HT-29 (cell line): ENCODE measurements around the gene DPEP3. TPM values are rescaled to one million over a fixed set of nuclear protein-coding genes. Genes with fewer than 3 reads are reported as not detected.
"Not testable (repeated sequence)": the region's sequence is repeated elsewhere in the genome, so short reads cannot be mapped to it uniquely, and the experiment has no call there.

Experiments used
- DNase-seq: peaks from one replicate; pipeline ENCODE4 v3.0.0-alpha.2; 2015; ENCODE audit warnings: low spot score
- total RNA-seq: library from RNA; depleted of rRNA; stranded (reverse); fragments of >200 nt; shearing (Covaris generic); gene quantifications from 2 replicates; pipeline ENCODE4 v1.2.3, GENCODE V29; 2014

Gene DPEP3
- total RNA-seq, 1 experiment from 2014 or later, result not detected

GRCh38 chr16:67945392-67945933 lies 34.8 kb downstream of the DPEP3 start:
- no peak for DNase-seq

- DNase-seq, result no peak
These were observed 35.5 kb downstream of the DPEP3 start for GRCh38 chr16:67944690-67945391.

- no peak for DNase-seq
These were observed 36.4 kb downstream of the DPEP3 start, which contains the start of gene LCAT for GRCh38 chr16:67943619-67944504. LCAT (minus strand) TSS chr16:67944120; CDS start chr16:67944101, 19 bp downstream.

GRCh38 chr16:67943256-67943618 lies 37.1 kb downstream of the DPEP3 start:
- DNase-seq, result no peak

GRCh38 chr16:67942510-67943255 lies 37.6 kb downstream of the DPEP3 start:
- no peak for DNase-seq

GRCh38 chr16:67942200-67942509 lies 38.1 kb downstream of the DPEP3 start:
- peak; percentile 60 for DNase-seq

GRCh38 chr16:67941469-67942199 lies 38.7 kb downstream of the DPEP3 start:
- no peak for DNase-seq

- DNase-seq, result no peak
These were observed 39.7 kb downstream of the DPEP3 start for GRCh38 chr16:67940446-67941089.

GRCh38 chr16:67939507-67940445 lies 40.5 kb downstream of the DPEP3 start:
- no peak for DNase-seq

GRCh38 chr16:67937713-67938112 lies 42.6 kb downstream of the DPEP3 start:
- not testable (repeated sequence) for DNase-seq

- peak; percentile 72 for DNase-seq
These were observed 43.3 kb downstream of the DPEP3 start for GRCh38 chr16:67936880-67937605.

- peak; percentile 42 for DNase-seq
These were observed 44.0 kb downstream of the DPEP3 start, which contains the start of gene PSMB10 for GRCh38 chr16:67936124-67936879. PSMB10 (minus strand) TSS chr16:67936850; CDS start chr16:67936749, 101 bp downstream.

- peak; percentile 98 for DNase-seq
These were observed 44.7 kb downstream of the DPEP3 start for GRCh38 chr16:67935402-67936123.

- no peak for DNase-seq
These were observed 45.2 kb downstream of the DPEP3 start for GRCh38 chr16:67935101-67935401.

GRCh38 chr16:67934306-67935100 lies 45.8 kb downstream of the DPEP3 start:
- no peak for DNase-seq

- no peak for DNase-seq
These were observed 46.5 kb downstream of the DPEP3 start for GRCh38 chr16:67933805-67934204.

- DNase-seq, result no peak
These were observed 47.8 kb downstream of the DPEP3 start for GRCh38 chr16:67932462-67932840.
